Mucosa of descending colon (tissue), 3 donors: ENCODE data around the gene KLHL11. TPM values are rescaled to one million over a fixed set of nuclear protein-coding genes. Genes with fewer than 3 reads are reported as not detected.

Experiments used
- ATAC-seq: fragments of 200-7000 bp; cut with Tn5 transposase; one replicate; pipeline ENCODE4 v1.9.1; 2020; ENCODE audit warnings: mild to moderate bottlenecking, moderate library complexity
- DNase-seq, 3 donors: peaks; one replicate each; pipeline ENCODE4 v3.0.0-alpha.2; 2020
- H3K36me3 ChIP-seq: fragments of 200-600 bp; one replicate; pipeline ENCODE4 v1.8.0; 2021; ENCODE audit warnings: low read depth, mild to moderate bottlenecking
- H3K4me1 ChIP-seq: fragments of 200-600 bp; one replicate; pipeline ENCODE4 v1.8.0; 2021; ENCODE audit warnings: low read depth, mild to moderate bottlenecking
- H3K4me3 ChIP-seq: fragments of 200-600 bp; one replicate; pipeline ENCODE4 v1.8.0; 2021; ENCODE audit warnings: mild to moderate bottlenecking
- H3K9me3 ChIP-seq: fragments of 200-600 bp; one replicate; pipeline ENCODE4 v1.8.0; 2021; ENCODE audit warnings: mild to moderate bottlenecking
- CTCF ChIP-seq: fragments of 200-600 bp; IDR thresholded peaks from one replicate; pipeline ENCODE4 v1.8.0; 2022; ENCODE audit warnings: antibody characterized with exemption, mild to moderate bottlenecking
- intact Hi-C, 2 donors: fragments of 100-400 bp; cut with DNase I in 1 of 2; cut with micrococcal nuclease in 1 of 2; formaldehyde crosslinking; loops; one replicate each; pipeline versions ENCODE4 v1.11.0 to v1.11.1; 2022; cut with DNase I, micrococcal nuclease
- total RNA-seq, 3 donors: library from RNA; stranded (reverse); fragmentation: NEBNext Ultra II Directional in 2 of 3; extraction: Animal tissue kit (Norgen Biotek cat#: 25700) in 2 of 3; gene quantifications; one replicate each; pipeline versions ENCODE4 v1.2.1 to v1.2.4, GENCODE V29; 2021 to 2023
- donor health status: DM: no; HTN: no; CAD: no; lungs with moderate emphysema.
- donor health status: DM: no; HTN: no; CAD: no.
- donor health status: DM: no; HTN: yes; CAD: no.

KLHL11 gene
- total RNA-seq, 3 donors from 2014 or later, result 7.6 to 14.7 (median 8.5) TPM

- Histone ChIP-seq H3K4me1 (no peaks in the 10 kb centered on the region), H3K9me3 (no peaks in the 10 kb centered on the region), H3K4me3 (no peak overlapping the region), H3K36me3 (no peaks in the 10 kb centered on the region)
- no peak for TF ChIP-seq CTCF
- no peak for DNase-seq
- intact Hi-C loops, result no loop called here
- ATAC-seq, result no peak
Observed at GRCh38 chr17:41870627-41871026, 5.4 kb upstream of the KLHL11 start.

GRCh38 chr17:41870097-41870496 is 4.9 kb upstream of the KLHL11 start:
- Histone ChIP-seq H3K36me3 (no peaks in the 10 kb centered on the region), H3K4me3 (no peak overlapping the region), H3K9me3 (no peaks in the 10 kb centered on the region), H3K4me1 (no peaks in the 10 kb centered on the region)
- no peak for TF ChIP-seq CTCF
- ATAC-seq (no peak), DNase-seq (no peak)
- intact Hi-C loops, result no loop called here

GRCh38 chr17:41869426-41869825 is 4.2 kb upstream of the KLHL11 start:
- no peak for TF ChIP-seq CTCF
- DNase-seq (no peak), ATAC-seq (no peak)
- Histone ChIP-seq H3K9me3 (no peaks in the 10 kb centered on the region), H3K4me1 (no peaks in the 10 kb centered on the region), H3K4me3 (no peak overlapping the region), H3K36me3 (no peaks in the 10 kb centered on the region)
- intact Hi-C loops, result no loop called here

- DNase-seq, result no peak
- Histone ChIP-seq H3K4me1 (peaks cover 8% of the 10 kb centered on the region), H3K4me3 (no peak overlapping the region), H3K36me3 (no peaks in the 10 kb centered on the region), H3K9me3 (no peaks in the 10 kb centered on the region)
- ATAC-seq, result no peak
- TF ChIP-seq CTCF, result no peak
- intact Hi-C loops, result no loop called here
Observed at GRCh38 chr17:41868568-41868967, 3.3 kb upstream of the KLHL11 start.

- H3K4me1 ChIP-seq, result peaks cover 13% of the 10 kb centered on the region
- no peak for DNase-seq
- no peak overlapping the region for H3K4me3 ChIP-seq
- H3K36me3 ChIP-seq, result no peaks in the 10 kb centered on the region
- H3K9me3 ChIP-seq, result no peaks in the 10 kb centered on the region
- intact Hi-C loops, result no loop called here
- no peak for TF ChIP-seq CTCF
- no peak for ATAC-seq
Observed at GRCh38 chr17:41865596-41865893, 322 bp upstream of the KLHL11 start.

GRCh38 chr17:41864498-41864835 is 756 bp downstream of the KLHL11 start:
- Histone ChIP-seq H3K4me3 (peak overlapping the region; percentile 71), H3K36me3 (no peaks in the 10 kb centered on the region), H3K9me3 (no peaks in the 10 kb centered on the region), H3K4me1 (peaks cover 13% of the 10 kb centered on the region)
- intact Hi-C loops, result no loop called here
- ATAC-seq, result no peak
- TF ChIP-seq CTCF, result no peak
- DNase-seq, result no peak
